Lower leg skin (tissue), 4 donors: ENCODE results near the gene TM7SF3. TPM values are rescaled to one million over a fixed set of nuclear protein-coding genes. Genes with fewer than 3 reads are reported as not detected.

Experiments used
- DNase-seq, 2 donors: peaks; one replicate each; pipeline ENCODE4 v3.0.0-alpha.2; 2019; ENCODE audit warnings: low spot score in 2 of 2
- H3K4me3 ChIP-seq: fragments of 200-600 bp; sonication (generic); 2 replicates; pipeline ENCODE4 v1.5.1; 2017; ENCODE audit warnings: mild to moderate bottlenecking, low read depth; ENCODE audit not compliant: poor library complexity, severe bottlenecking
- POLR2A ChIP-seq, 2 donors: fragments of 450-650 bp; IDR thresholded peaks; one replicate each; pipeline ENCODE4 v1.6.1; 2016 to 2017; ENCODE audit warnings: antibody characterized with exemption in 2 of 2, mild to moderate bottlenecking in 1 of 2, moderate library complexity in 1 of 2
- WGBS, 2 donors: methylation state at CpG; one replicate each; pipeline ENCODE4 v1.1.5; 2018; 5-methylcytosine and 5-hydroxymethylcytosine counted together
- intact Hi-C: fragments of 100-400 bp; cut with DNase I; formaldehyde crosslinking; loops from one replicate; pipeline ENCODE4 v1.15.0; 2023; ENCODE audit warnings: low total_unique reads
- total RNA-seq, 4 donors: library from RNA; depleted of rRNA; stranded (reverse); fragments of >200 nt; gene quantifications; one replicate each; pipeline ENCODE4 v1.1.0, GENCODE V29; 2016
- TF ChIP-seq, protein P1 (sequence below), 3 donors: fragments of 450-650 bp; IDR thresholded peaks; one replicate each; pipeline ENCODE4 v1.5.1; 2016; ENCODE audit warnings: antibody characterized with exemption in 3 of 3, mild to moderate bottlenecking in 3 of 3, moderate library complexity in 2 of 3

The TM7SF3 gene
- total RNA-seq, 4 donors from 2014 or later: 36.7 to 158 (median 83.9) TPM

DNA sequence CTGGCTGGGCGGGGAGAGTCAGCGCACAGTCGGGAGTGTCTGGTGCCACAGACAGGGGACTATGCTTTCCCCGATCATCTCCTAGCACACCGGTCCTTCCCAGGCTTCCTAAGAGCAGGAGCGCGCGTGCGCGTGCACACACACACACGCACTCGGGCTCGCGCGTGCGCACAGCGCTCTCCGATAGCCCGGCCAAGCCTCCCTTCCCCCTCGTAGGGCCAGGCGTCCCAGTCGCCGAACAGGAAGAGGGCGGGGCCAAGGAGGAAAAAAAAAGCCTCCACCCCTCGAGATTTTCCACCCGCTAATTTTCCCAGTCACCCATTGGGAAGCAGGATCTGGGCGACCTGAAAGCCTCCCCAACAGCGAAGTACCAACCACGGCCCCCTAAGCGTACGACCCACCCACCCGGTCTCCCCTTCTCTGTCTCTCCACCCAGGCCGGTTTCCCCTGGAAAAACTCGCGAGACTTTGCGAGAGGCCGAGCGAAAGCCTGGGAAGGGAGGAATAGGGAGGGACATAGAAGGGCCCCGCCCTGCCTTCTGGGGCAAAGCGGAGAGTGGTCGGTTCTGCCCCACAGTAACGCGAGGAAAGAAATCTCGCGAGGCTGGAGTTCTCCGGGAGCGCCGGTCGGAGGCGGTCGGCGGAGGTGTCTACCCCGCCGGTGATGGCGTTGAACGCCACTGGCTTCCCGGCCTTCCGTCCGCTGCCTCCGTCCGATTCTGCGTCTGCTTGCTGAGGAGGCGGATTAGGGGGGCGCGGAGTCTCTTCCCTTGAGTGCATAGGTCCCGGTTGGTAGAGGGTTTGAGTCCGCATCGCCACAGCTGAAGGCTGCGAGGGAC lies 76.1 kb downstream of the TM7SF3 start, which contains the start of the genes FGFR1OP2 and INTS13:
Gene FGFR1OP2, plus strand, starts transcription at position 608 of the 838 bp plus-strand sequence. CDS start 15,689 bp downstream, outside the sequence.
Gene INTS13, minus strand, starts transcription at position 119 of the 838 bp plus-strand sequence. CDS start 1,178 bp downstream, outside the sequence.
- 0 to 1% methylated on average over 61 to 69 of the region's 69 CpGs for WGBS, 2 donors
- peak within 1 kb of the TSS; percentile 95 for H3K4me3 ChIP-seq
- TF ChIP-seq POLR2A (IDR thresholded peaks at IDR 0.05): peak in 1 of 2 donors; percentile 90
- TF ChIP-seq, protein P1, sequence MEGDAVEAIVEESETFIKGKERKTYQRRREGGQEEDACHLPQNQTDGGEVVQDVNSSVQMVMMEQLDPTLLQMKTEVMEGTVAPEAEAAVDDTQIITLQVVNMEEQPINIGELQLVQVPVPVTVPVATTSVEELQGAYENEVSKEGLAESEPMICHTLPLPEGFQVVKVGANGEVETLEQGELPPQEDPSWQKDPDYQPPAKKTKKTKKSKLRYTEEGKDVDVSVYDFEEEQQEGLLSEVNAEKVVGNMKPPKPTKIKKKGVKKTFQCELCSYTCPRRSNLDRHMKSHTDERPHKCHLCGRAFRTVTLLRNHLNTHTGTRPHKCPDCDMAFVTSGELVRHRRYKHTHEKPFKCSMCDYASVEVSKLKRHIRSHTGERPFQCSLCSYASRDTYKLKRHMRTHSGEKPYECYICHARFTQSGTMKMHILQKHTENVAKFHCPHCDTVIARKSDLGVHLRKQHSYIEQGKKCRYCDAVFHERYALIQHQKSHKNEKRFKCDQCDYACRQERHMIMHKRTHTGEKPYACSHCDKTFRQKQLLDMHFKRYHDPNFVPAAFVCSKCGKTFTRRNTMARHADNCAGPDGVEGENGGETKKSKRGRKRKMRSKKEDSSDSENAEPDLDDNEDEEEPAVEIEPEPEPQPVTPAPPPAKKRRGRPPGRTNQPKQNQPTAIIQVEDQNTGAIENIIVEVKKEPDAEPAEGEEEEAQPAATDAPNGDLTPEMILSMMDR (IDR thresholded peaks at IDR 0.05): no peak
- intact Hi-C loops: no loop called here
- DNase-seq: peak; percentile 98 to 99

DNA sequence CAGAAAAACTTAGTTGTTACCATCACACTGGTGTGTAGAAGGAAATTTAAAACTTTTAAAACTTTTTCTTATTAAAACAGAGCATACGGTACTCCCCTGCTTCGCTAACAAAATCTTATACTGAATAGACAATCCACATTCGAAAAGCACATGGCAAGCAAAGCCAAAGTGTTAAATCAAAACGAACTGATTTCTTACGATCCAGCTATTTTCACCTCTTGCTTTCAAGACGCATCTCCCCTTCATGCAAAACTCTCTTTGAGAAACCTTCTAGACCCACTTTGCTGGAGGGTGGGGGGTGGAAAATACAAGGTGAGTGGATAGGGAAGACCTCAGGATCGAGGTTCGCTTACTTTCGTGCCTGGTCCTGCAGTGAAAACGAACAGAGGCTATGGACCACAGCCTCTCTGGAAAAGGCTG lies 76.7 kb downstream of the TM7SF3 start:
- TF ChIP-seq POLR2A (IDR thresholded peaks at IDR 0.05): no peak
- TF ChIP-seq, protein P1 (IDR thresholded peaks at IDR 0.05): no peak
- DNase-seq: no peak
- 0% methylated on average over 10 of the region's 10 CpGs for WGBS, 2 donors
- intact Hi-C loops: no loop called here
- peak overlapping the region; percentile 95 for H3K4me3 ChIP-seq

DNA sequence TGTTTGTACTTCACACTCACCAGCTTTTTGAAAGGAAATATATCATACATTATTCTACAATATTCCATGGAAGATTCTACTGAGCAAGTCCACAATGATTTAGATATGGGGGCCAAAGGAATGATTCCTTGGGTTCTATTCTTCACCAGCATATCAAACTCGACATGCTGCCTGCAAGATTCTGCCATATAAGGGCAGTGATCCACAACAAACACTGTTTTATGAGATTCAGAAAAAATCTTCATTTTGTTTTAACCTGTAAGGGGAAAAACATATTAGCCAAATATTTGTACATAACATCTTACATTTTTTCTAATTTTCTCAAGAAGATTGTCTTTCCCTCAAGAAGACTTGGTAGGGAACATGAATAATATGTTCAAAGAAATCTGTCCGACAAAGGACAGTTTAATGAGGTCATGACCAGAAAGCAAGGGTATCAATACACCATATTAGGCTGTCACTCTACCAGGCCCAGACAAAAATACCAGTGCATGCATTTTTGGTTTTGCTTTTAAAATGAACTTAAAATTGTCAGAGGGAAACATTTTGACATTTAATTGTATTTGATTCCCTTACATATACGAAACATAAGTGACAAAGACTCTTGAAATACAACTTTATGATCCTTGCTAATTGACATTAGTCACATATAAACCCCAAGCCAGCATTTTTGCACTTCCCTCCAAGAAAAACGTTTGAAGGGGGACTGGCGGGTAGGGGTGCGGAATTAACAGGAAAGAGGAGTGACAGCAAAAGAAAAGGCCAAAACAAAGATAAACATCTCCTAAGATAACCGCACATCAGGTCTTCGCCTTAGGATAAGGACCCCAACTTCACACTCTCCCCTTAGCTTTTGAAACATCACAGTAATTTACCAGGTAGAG lies 77.4 kb downstream of the TM7SF3 start:
- no peak for TF ChIP-seq POLR2A (IDR thresholded peaks at IDR 0.05)
- TF ChIP-seq, protein P1 (IDR thresholded peaks at IDR 0.05): no peak
- 7 to 10% methylated on average over 8 of the region's 8 CpGs for WGBS, 2 donors
- intact Hi-C loops: no loop called here
- DNase-seq: no peak
- peak overlapping the region; percentile 95 for H3K4me3 ChIP-seq

DNA sequence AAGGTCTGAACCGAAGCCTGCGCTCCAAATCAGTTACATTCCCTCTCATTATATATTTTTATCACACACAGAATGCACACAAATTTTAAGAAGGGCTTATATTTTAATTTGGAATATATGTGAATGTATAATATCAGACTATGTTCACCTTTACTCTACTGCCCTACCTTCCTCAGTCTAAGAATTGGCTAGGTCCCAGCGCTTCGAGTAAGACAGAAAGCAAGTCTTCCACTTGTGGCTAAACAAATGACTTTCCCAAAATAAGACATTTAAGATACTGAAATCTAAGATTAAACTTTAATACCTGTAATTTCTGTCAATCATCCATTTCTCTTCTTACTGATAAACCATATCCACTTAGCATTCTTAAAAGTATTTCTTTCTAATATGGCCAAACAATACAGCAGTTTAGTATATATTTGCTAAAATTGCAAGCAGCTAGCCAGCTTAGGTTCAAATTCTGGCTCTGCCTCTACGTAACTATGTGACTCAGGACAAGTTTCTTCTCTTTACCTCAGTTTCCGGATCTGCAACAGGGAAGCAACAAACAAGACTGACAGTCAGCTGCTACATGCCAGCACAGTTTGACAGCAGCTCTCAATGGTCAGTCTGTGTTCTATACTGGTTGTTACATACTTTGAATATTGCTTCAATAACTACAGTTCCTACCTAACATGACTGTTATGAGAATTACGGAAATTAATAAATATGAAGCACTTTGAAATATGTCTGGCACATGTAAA lies 78.4 kb downstream of the TM7SF3 start:
- no peak for DNase-seq
- no peak overlapping the region for H3K4me3 ChIP-seq
- 59 to 60% methylated on average over 7 of the region's 7 CpGs for WGBS, 2 donors
- intact Hi-C loops: no loop called here
- TF ChIP-seq POLR2A (IDR thresholded peaks at IDR 0.05): no peak
- TF ChIP-seq, protein P1 (IDR thresholded peaks at IDR 0.05): no peak

DNA sequence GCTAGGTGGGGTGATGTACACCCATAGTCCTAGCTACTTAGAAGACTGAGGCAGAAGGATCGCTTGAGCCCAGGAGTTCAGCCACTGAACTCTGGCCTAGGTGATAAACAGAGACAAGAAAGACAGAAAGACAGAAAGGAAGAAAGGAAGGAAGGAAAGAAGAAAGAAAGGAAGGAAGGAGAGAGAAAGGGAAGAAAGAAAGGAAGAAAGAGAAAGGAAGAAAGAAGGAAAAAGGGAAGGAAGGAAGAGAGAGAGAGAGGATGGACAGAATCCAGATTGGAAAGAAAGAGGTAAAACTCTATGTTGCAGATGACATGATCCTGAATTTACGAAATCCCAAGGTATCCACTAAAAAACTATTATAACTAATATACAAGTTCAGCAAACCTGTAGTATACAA lies 84.6 kb downstream of the TM7SF3 start:
- no peak for DNase-seq
- H3K4me3 ChIP-seq: no peak overlapping the region
- 93 to 100% methylated on average over 2 of the region's 2 CpGs for WGBS, 2 donors
- intact Hi-C loops: no loop called here
- no peak for TF ChIP-seq POLR2A (IDR thresholded peaks at IDR 0.05)
- TF ChIP-seq, protein P1 (IDR thresholded peaks at IDR 0.05): no peak
